ENCODE results near the gene VPS54. TPM values are rescaled to one million over a fixed set of nuclear protein-coding genes. Genes with fewer than 3 reads are reported as not detected.

Gene VPS54
- polyA plus RNA-seq, 1 experiment = 5.6 TPM

- no peak for TF ChIP-seq CTCF (IDR thresholded peaks at IDR 0.05; ENCODE audit: insufficient read depth, low read depth, low read length)
Measured at GRCh38 chr2:63875131-63875527, 144.1 kb downstream of the VPS54 start.

GRCh38 chr2:63874204-63875130 is 144.8 kb downstream of the VPS54 start:
- no peak for TF ChIP-seq CTCF (IDR thresholded peaks at IDR 0.05; ENCODE audit: insufficient read depth, low read depth, low read length)
- H3K36me3 ChIP-seq (ENCODE audit: control insufficient read depth, insufficient read depth, low read length) = peaks cover 4% of the 10 kb centered on the region
- CTCF ChIA-PET = interaction anchor here (0.6 to 0.9 kb wide), 4 partner anchors 11 to 1207 kb away, joined by 3 to 4 read pairs (median 4); no protein-coding TSS in a partner anchor
- no peak overlapping the region for H3K4me3 ChIP-seq (ENCODE audit: low read depth, low read length)
- DNase-seq (ENCODE audit: low read depth) = no peak
- POLR2A ChIA-PET = no interaction called here
- no peaks in the 10 kb centered on the region for H3K27me3 ChIP-seq (ENCODE audit: control insufficient read depth, insufficient read depth, low read length)

More at GRCh38 chr2:63875131-63875527, 144.1 kb downstream of the VPS54 start:
- ChIA-PET POLR2A (no interaction called here), CTCF (interaction anchor here (0.6 kb wide), 1 partner anchor 1208 kb away, joined by 3 read pairs; no protein-coding TSS in a partner anchor)
- Histone ChIP-seq H3K27me3 (ENCODE audit: control insufficient read depth, insufficient read depth, low read length) (no peaks in the 10 kb centered on the region), H3K36me3 (ENCODE audit: control insufficient read depth, insufficient read depth, low read length) (peaks cover 4% of the 10 kb centered on the region), H3K4me3 (ENCODE audit: low read depth, low read length) (no peak overlapping the region)
- DNase-seq (ENCODE audit: low read depth) = no peak

GRCh38 chr2:63872571-63873328 is 146.5 kb downstream of the VPS54 start:
- H3K4me3 ChIP-seq (ENCODE audit: low read depth, low read length) = no peak overlapping the region
- CTCF ChIA-PET = interaction anchor here (1.0 kb wide), 1 partner anchor 11 kb away, joined by 3 read pairs; no protein-coding TSS in a partner anchor
- POLR2A ChIA-PET = no interaction called here
- no peak for TF ChIP-seq CTCF (IDR thresholded peaks at IDR 0.05; ENCODE audit: insufficient read depth, low read depth, low read length)
- no peak for DNase-seq (ENCODE audit: low read depth)
- peaks cover 4% of the 10 kb centered on the region for H3K36me3 ChIP-seq (ENCODE audit: control insufficient read depth, insufficient read depth, low read length)
- no peaks in the 10 kb centered on the region for H3K27me3 ChIP-seq (ENCODE audit: control insufficient read depth, insufficient read depth, low read length)

- Histone ChIP-seq H3K27me3 (ENCODE audit: control insufficient read depth, insufficient read depth, low read length) (no peaks in the 10 kb centered on the region), H3K4me3 (ENCODE audit: low read depth, low read length) (no peak overlapping the region), H3K36me3 (ENCODE audit: control insufficient read depth, insufficient read depth, low read length) (peaks cover 4% of the 10 kb centered on the region)
- TF ChIP-seq CTCF (IDR thresholded peaks at IDR 0.05; ENCODE audit: insufficient read depth, low read depth, low read length) = no peak
- ChIA-PET CTCF (interaction anchor here (1.0 kb wide), 2 partner anchors 10 to 173 kb away, joined by 3 read pairs; no protein-coding TSS in a partner anchor), POLR2A (no interaction called here)
- DNase-seq (ENCODE audit: low read depth) = no peak
Measured at GRCh38 chr2:63871864-63872263, 147.4 kb downstream of the VPS54 start.

- CTCF ChIA-PET = interaction anchor here (2.2 kb wide), 1 partner anchor 172 kb away, joined by 7 read pairs; no protein-coding TSS in a partner anchor
- no peaks in the 10 kb centered on the region for H3K27me3 ChIP-seq (ENCODE audit: control insufficient read depth, insufficient read depth, low read length)
- H3K4me3 ChIP-seq (ENCODE audit: low read depth, low read length) = no peak overlapping the region
- POLR2A ChIA-PET = no interaction called here
- no peak for DNase-seq (ENCODE audit: low read depth)
- H3K36me3 ChIP-seq (ENCODE audit: control insufficient read depth, insufficient read depth, low read length) = peaks cover 4% of the 10 kb centered on the region
- no peak for TF ChIP-seq CTCF (IDR thresholded peaks at IDR 0.05; ENCODE audit: insufficient read depth, low read depth, low read length)
Measured at GRCh38 chr2:63870679-63871078, 148.5 kb downstream of the VPS54 start.

All from BJ (cell line).